Activated effector memory CD4-positive, alpha-beta T cell treated with Interleukin-2 at 50 U/mL for 16 hours (primary cell): ENCODE measurements around the gene UBIAD1.
"Not testable (repeated sequence)": the region's sequence is repeated elsewhere in the genome, so short reads cannot be mapped to it uniquely, and the experiment has no call there.

Experiments used
- DNase-seq: peaks from one replicate; pipeline ENCODE4 v3.0.0-alpha.2; 2020

UBIAD1 gene

GRCh38 chr1:11280719-11281376, 7.8 kb downstream of the UBIAD1 start:
- DNase-seq: no peak

GRCh38 chr1:11281518-11282331, 8.7 kb downstream of the UBIAD1 start:
- DNase-seq: no peak

GRCh38 chr1:11283151-11283550, 10.2 kb downstream of the UBIAD1 start:
- no peak for DNase-seq

DNA sequence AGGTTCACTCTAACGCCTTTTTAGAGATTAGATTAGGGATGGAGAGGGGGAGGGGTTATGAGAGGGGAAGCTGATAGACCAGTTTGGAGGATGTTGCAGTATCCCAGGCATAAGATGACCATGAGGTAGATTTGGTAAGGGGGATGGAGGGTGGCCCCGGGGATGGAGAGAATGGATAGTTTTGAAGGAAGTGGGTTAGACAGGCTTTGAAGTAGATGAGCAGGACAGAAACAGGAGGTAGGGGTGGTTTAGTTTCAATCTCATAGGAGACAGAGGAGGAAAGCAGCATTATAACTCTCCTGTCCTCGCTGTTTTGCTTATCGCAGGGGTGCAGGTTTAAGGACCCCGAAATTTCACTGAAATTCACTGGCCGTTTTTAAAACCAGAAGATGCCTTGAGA, 11.8 kb downstream of the UBIAD1 start:
- DNase-seq: no peak

GRCh38 chr1:11285883-11286734, 13.1 kb downstream of the UBIAD1 start:
- DNase-seq: no peak

GRCh38 chr1:11286735-11287410, 13.9 kb downstream of the UBIAD1 start:
- DNase-seq: no peak

DNA sequence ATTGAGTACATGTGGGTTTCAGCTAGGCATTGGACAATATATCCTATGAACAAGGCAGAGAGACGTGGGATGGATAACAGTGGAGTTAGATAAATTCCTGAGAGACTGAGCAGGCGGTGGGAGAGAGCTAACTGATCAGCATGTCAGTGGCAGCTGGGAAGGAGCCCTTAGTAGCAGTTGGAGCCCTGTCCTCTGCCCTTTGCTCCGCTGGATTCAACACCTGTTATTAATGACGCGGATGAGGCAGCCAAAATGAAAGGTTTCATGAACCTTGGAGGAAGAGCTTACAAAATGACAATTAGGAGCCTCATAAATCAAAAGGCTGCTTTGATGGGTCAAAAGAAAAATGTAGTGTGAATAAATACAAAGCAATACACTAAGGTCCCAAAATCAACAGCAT, 16.1 kb downstream of the UBIAD1 start:
- no peak for DNase-seq

GRCh38 chr1:11291049-11291448, 18.1 kb downstream of the UBIAD1 start:
- no peak for DNase-seq

GRCh38 chr1:11293856-11294255, 20.9 kb downstream of the UBIAD1 start:
- DNase-seq: no peak

DNA sequence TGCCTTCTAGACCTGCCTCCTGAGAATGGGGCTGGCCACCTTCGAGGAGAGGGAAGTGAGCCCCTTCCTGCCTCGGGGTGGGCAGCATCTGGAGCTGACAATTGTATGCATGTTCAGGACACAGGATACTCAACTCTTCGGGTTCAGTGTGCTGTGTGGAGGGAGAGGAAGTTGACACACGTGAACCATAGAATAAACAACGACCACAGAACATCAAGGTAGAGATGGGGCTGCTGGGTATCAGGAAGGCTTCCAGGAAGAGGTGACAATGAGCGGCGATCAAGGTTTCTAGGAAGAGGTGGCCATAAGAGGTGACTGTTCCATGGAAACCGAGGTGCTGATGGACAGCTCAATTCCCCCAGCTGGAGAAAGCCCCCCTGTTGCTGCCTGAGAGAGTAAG, 22.0 kb downstream of the UBIAD1 start:
- DNase-seq: no peak

DNA sequence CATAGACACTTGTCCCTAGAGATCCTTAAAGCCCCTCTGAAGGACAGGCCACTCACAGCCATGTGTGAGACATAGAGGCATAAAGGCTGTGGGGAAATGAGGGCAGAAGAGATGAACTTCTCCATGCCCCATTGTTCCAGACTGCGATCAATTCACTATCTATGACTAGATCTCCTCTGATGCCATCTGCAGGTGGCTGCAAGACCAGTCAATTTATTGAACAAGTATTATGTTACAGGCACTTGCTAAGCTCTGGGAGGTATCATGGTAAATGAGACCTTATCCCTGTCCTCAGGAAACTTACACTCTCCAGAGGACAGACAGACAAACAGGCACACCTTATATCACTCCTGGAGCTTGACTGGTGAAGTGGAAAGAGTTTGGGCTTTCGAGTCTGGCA, 22.9 kb downstream of the UBIAD1 start:
- no peak for DNase-seq

DNA sequence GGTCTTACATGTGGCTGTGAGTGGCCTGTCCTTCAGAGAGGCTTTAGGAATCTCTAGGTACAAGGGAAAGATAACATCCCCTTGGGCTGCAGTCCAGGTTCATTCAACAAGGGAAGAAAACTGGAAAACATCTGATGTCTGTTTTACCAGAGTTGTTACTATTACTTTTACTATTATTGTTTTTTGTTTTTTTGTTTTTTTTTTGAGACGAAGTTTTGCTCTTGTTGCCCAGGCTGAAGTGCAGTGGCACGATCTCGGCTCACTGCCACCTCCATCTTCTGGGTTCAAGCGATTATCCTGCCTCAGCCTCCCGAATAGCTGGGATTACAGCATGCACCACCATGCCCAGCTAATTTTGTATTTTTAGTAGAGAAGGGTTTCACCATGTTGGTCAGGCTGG, 24.8 kb downstream of the UBIAD1 start:
- not testable (repeated sequence) for DNase-seq

- no peak for DNase-seq
Observed at GRCh38 chr1:11298390-11299224, 25.6 kb downstream of the UBIAD1 start.

GRCh38 chr1:11299225-11299574, 26.2 kb downstream of the UBIAD1 start:
- DNase-seq: no peak

DNA sequence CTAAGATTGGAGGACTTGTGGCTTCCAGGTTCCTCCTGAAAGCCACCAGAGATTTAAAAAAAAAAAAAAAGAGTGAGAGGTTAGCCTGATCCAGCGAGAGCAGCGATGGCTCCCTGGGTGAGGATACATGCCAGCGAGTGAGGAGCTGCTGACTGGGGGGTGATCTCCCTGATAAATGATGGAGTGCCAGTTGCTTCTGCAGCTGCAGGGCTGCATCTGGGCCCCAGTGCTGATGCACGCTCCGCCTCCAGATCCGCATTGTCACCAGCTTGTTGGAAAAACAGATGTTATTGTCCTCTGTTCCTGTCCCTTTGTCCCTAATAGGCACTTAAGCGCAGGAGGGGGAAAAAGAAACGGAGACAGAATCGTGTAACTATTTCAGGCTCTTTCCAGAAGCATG, 28.6 kb downstream of the UBIAD1 start:
- DNase-seq: no peak

GRCh38 chr1:11302366-11302765, 29.4 kb downstream of the UBIAD1 start:
- DNase-seq: no peak

GRCh38 chr1:11305516-11305915, 32.5 kb downstream of the UBIAD1 start:
- DNase-seq: not testable (repeated sequence)

- no peak for DNase-seq
Observed at GRCh38 chr1:11307852-11308251, 34.9 kb downstream of the UBIAD1 start.

DNA sequence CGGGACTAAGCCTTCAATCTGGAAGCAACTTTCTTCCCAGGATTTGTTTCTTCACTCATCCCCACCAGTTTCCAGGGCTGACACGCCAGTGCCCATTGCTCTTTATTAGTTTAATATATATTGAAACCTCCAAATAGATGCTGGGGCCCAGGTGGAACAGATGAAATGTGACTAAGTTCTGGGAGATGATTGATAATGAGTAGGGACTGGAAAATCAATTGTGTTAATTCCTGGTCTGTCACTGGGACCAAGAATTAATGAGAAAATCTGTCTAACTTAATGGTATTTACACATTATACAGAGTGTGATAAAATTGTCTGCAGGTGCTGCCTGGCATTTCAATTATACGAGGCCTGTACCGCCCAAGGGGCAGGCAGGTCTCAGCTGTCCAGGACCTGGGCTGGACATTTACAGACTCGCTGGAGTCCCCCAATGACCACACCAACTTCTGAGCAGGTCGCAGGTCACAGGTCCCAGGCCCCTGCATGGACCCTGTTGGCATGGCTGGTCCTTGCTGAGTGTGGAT, 35.8 kb downstream of the UBIAD1 start:
- DNase-seq: no peak

- no peak for DNase-seq
Observed at GRCh38 chr1:11309385-11309784, 36.4 kb downstream of the UBIAD1 start.

GRCh38 chr1:11311816-11312755, 39.1 kb downstream of the UBIAD1 start:
- no peak for DNase-seq
